CD14-positive monocyte (primary cell): ENCODE data around the gene RARB. TPM values are rescaled to one million over a fixed set of nuclear protein-coding genes. Genes with fewer than 3 reads are reported as not detected.

Experiments
- DNase-seq, 3 donors: peaks; one replicate each; pipeline ENCODE4 v3.0.0-alpha.2; 2011 to 2022
- H2AFZ ChIP-seq: 2 replicates; pipeline ENCODE4 v1.6.0; 2012; ENCODE audit warnings: mild to moderate bottlenecking, low read depth, low read length, inconsistent platforms; ENCODE audit not compliant: insufficient read depth, poor library complexity, severe bottlenecking
- H3K27ac ChIP-seq, 2 donors: 1 replicate in 1 of 2; 2 replicates in 1 of 2; pipeline ENCODE4 v1.5.1; 2012 to 2013; ENCODE audit warnings: low read length in 2 of 2, control low read depth in 1 of 2, inconsistent platforms in 1 of 2, low read depth in 1 of 2, mild to moderate bottlenecking in 1 of 2
- H3K27me3 ChIP-seq, 2 donors: one replicate each; pipeline versions ENCODE4 v1.6.0 to v1.6.1; 2011 to 2013; ENCODE audit warnings: low read length in 2 of 2; ENCODE audit not compliant: control insufficient read depth in 2 of 2, insufficient read depth in 2 of 2
- H3K36me3 ChIP-seq, 2 donors: replicated peaks in 1 of 2; 1 replicate in 1 of 2; 2 replicates in 1 of 2; pipeline versions ENCODE4 v1.5.1 to v1.6.1; 2012 to 2013; ENCODE audit warnings: low read length in 2 of 2, control low read depth in 1 of 2, inconsistent platforms in 1 of 2, mild to moderate bottlenecking in 1 of 2; ENCODE audit not compliant: insufficient read depth in 2 of 2, control insufficient read depth in 1 of 2
- H3K4me1 ChIP-seq, 2 donors: 1 replicate in 1 of 2; 2 replicates in 1 of 2; pipeline versions ENCODE4 v1.5.1 to v1.6.1; 2012 to 2013; ENCODE audit warnings: low read length in 2 of 2, control low read depth in 1 of 2, inconsistent platforms in 1 of 2, mild to moderate bottlenecking in 1 of 2, moderate library complexity in 1 of 2; ENCODE audit not compliant: insufficient read depth in 2 of 2, control insufficient read depth in 1 of 2
- H3K4me2 ChIP-seq: replicated peaks from 2 replicates; pipeline ENCODE3; 2012; ENCODE audit warnings: low read length, moderate library complexity, mild to moderate bottlenecking; ENCODE audit not compliant: poor library complexity, severe bottlenecking; ENCODE audit errors: extremely low read depth
- H3K4me3 ChIP-seq, 3 experiments: fragments of 200-600 bp in 1 of 3; sonication (generic) in 1 of 3; replicated peaks in 1 of 3; 1 replicate in 2 of 3; 2 replicates in 1 of 3; pipeline ENCODE4 v1.5.1; 2011 to 2013; ENCODE audit warnings: low read length in 3 of 3, mild to moderate bottlenecking in 3 of 3, control low read depth in 2 of 3, low read depth in 2 of 3, inconsistent platforms in 1 of 3, moderate library complexity in 1 of 3
- H3K79me2 ChIP-seq: 2 replicates; pipeline ENCODE4 v1.6.0; 2012; ENCODE audit warnings: mild to moderate bottlenecking, control low read depth, inconsistent platforms, low read length, moderate library complexity; ENCODE audit not compliant: insufficient read depth
- H3K9ac ChIP-seq: 2 replicates; pipeline ENCODE4 v1.6.0; 2017; ENCODE audit warnings: low read length, mild to moderate bottlenecking; ENCODE audit not compliant: insufficient read depth, poor library complexity, severe bottlenecking
- H3K9me3 ChIP-seq, 2 donors: replicated peaks in 1 of 2; 1 replicate in 1 of 2; 2 replicates in 1 of 2; pipeline versions ENCODE4 v1.5.1 to v1.6.1; 2012 to 2013; ENCODE audit warnings: low read length in 2 of 2, control low read depth in 1 of 2; ENCODE audit not compliant: control insufficient read depth in 1 of 2, insufficient read depth in 1 of 2
- H4K20me1 ChIP-seq: 2 replicates; pipeline ENCODE4 v1.6.0; 2012; ENCODE audit warnings: mild to moderate bottlenecking, low read length, control low read depth, moderate library complexity; ENCODE audit not compliant: insufficient read depth
- H3K27ac Mint-ChIP-seq, 7 donors: one replicate each; pipeline ENCODE4 v1.8.0; 2020; ENCODE audit warnings: mild to moderate bottlenecking in 7 of 7, mixed read lengths in 7 of 7, moderate library complexity in 6 of 7, inconsistent platforms in 2 of 7
- H3K27me3 Mint-ChIP-seq, 3 donors: one replicate each; pipeline ENCODE4 v1.8.0; 2021 to 2022; ENCODE audit warnings: low read depth in 3 of 3, mild to moderate bottlenecking in 3 of 3, mixed read lengths in 3 of 3, moderate library complexity in 3 of 3, inconsistent platforms in 1 of 3
- H3K36me3 Mint-ChIP-seq, 2 donors: one replicate each; pipeline ENCODE4 v1.8.0; 2020; ENCODE audit warnings: mixed read lengths in 2 of 2, inconsistent platforms in 1 of 2, mild to moderate bottlenecking in 1 of 2
- H3K4me1 Mint-ChIP-seq: one replicate; pipeline ENCODE4 v1.8.0; 2020; ENCODE audit warnings: mild to moderate bottlenecking, mixed read lengths
- H3K4me3 Mint-ChIP-seq, 2 donors: one replicate each; pipeline ENCODE4 v1.8.0; 2020; ENCODE audit warnings: mild to moderate bottlenecking in 2 of 2, mixed read lengths in 2 of 2, moderate library complexity in 1 of 2
- H3K9me3 Mint-ChIP-seq, 7 donors: one replicate each; pipeline ENCODE4 v1.8.0; 2020 to 2022; ENCODE audit warnings: mixed read lengths in 7 of 7, mild to moderate bottlenecking in 6 of 7, moderate library complexity in 6 of 7, inconsistent platforms in 2 of 7
- WGBS: methylation state at CpG from one replicate; pipeline ENCODE4 v1.1.5; 2013; ENCODE audit warnings: missing lambda C conversion rate; ENCODE audit not compliant: insufficient coverage; 5-methylcytosine and 5-hydroxymethylcytosine counted together
- intact Hi-C, 2 donors: fragments of 100-400 bp; cut with micrococcal nuclease; formaldehyde crosslinking; loops; one replicate each; pipeline versions ENCODE4 v1.15.0 to v1.15.1; 2023
- polyA plus RNA-seq, 3 donors: library from polyadenylated mRNA; depleted of rRNA in 1 of 3; unstranded in 2 of 3; stranded (reverse) in 1 of 3; fragments of 300-500 nt in 2 of 3; fragments of >200 nt in 1 of 3; fragmentation: Illumina TruSeq in 2 of 3; gene quantifications; 1 replicate in 2 of 3; 2 replicates in 1 of 3; pipeline ENCODE4 v1.2.3, GENCODE V29; 2012 to 2021
- TF ChIP-seq, protein P1 (sequence below): fragments of 200-600 bp; IDR thresholded peaks from one replicate; pipeline ENCODE4 v1.8.0; 2022; ENCODE audit warnings: antibody characterized with exemption, mild to moderate bottlenecking

The RARB gene
- polyA plus RNA-seq, 3 donors: not detected

GRCh38 chr3:25548836-25549235 lies 120.8 kb downstream of the RARB start:
- H2AFZ ChIP-seq: no peak overlapping the region
- peaks cover 4% of the 10 kb centered on the region for H3K4me1 Mint-ChIP-seq
- DNase-seq: no peak
- no peak overlapping the region for H3K27ac ChIP-seq
- H3K4me1 ChIP-seq: peaks cover 3 to 5% of the 10 kb centered on the region in 2 donors
- H3K79me2 ChIP-seq: no peaks in the 10 kb centered on the region
- peaks cover 3 to 6% (median 4%) of the 10 kb centered on the region in 3 donors for H3K27me3 Mint-ChIP-seq
- H3K9me3 Mint-ChIP-seq: peaks cover 0 to 13% (median 3%) of the 10 kb centered on the region in 7 donors
- H3K4me2 ChIP-seq: no peak overlapping the region
- no peaks in the 10 kb centered on the region for H4K20me1 ChIP-seq
- no peak overlapping the region for H3K4me3 Mint-ChIP-seq
- no peaks in the 10 kb centered on the region for H3K36me3 ChIP-seq
- 53% methylated on average over 2 of the region's 2 CpGs for WGBS
- H3K4me3 ChIP-seq: no peak overlapping the region
- TF ChIP-seq, protein P1, sequence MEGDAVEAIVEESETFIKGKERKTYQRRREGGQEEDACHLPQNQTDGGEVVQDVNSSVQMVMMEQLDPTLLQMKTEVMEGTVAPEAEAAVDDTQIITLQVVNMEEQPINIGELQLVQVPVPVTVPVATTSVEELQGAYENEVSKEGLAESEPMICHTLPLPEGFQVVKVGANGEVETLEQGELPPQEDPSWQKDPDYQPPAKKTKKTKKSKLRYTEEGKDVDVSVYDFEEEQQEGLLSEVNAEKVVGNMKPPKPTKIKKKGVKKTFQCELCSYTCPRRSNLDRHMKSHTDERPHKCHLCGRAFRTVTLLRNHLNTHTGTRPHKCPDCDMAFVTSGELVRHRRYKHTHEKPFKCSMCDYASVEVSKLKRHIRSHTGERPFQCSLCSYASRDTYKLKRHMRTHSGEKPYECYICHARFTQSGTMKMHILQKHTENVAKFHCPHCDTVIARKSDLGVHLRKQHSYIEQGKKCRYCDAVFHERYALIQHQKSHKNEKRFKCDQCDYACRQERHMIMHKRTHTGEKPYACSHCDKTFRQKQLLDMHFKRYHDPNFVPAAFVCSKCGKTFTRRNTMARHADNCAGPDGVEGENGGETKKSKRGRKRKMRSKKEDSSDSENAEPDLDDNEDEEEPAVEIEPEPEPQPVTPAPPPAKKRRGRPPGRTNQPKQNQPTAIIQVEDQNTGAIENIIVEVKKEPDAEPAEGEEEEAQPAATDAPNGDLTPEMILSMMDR: no peak
- no peak overlapping the region for H3K9ac ChIP-seq
- no peaks in the 10 kb centered on the region for H3K27me3 ChIP-seq
- intact Hi-C loops: no loop called here
- no peak overlapping the region for H3K27ac Mint-ChIP-seq
- H3K9me3 ChIP-seq: no peaks in the 10 kb centered on the region
- no peaks in the 10 kb centered on the region for H3K36me3 Mint-ChIP-seq

DNA sequence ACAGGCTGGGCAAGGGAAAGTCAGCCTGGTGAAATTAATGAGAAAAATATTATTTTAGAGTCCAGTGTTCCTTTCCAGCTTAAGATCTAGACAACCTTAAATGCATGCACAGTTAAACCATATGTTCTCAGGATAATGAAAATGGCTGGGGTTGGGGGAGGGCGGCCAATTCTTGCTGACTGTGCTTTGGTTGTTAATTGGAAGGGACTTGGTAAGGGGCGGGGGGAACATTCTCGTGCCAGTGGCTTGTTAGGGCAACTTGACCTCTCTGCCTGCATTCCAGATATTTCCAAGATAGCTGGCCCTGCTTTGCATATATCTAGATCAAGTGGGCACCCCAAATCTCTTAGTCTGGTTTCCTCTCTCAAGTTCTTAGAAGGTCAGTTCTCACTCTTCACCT lies 124.2 kb downstream of the RARB start:
- intact Hi-C loops: no loop called here
- H3K4me1 Mint-ChIP-seq: peaks cover 4% of the 10 kb centered on the region

More for the DNA sequence above, 124.2 kb downstream of the RARB start:
- peaks cover 3 to 5% of the 10 kb centered on the region in 2 donors for H3K4me1 ChIP-seq
- H3K4me3 Mint-ChIP-seq: no peak overlapping the region
- 80% methylated on average over 1 of the region's 3 CpGs for WGBS
- H4K20me1 ChIP-seq: no peaks in the 10 kb centered on the region
- H3K27ac Mint-ChIP-seq: no peak overlapping the region
- H3K79me2 ChIP-seq: no peaks in the 10 kb centered on the region
- peaks cover 0 to 13% (median 0%) of the 10 kb centered on the region in 7 donors for H3K9me3 Mint-ChIP-seq
- no peak overlapping the region for H3K4me3 ChIP-seq
- TF ChIP-seq, protein P1: no peak
- H3K27ac ChIP-seq: no peak overlapping the region
- H2AFZ ChIP-seq: no peak overlapping the region
- no peaks in the 10 kb centered on the region for H3K36me3 ChIP-seq
- H3K36me3 Mint-ChIP-seq: no peaks in the 10 kb centered on the region
- DNase-seq: no peak
- no peaks in the 10 kb centered on the region for H3K27me3 ChIP-seq
- H3K9ac ChIP-seq: no peak overlapping the region
- H3K9me3 ChIP-seq: no peaks in the 10 kb centered on the region
- no peak overlapping the region for H3K4me2 ChIP-seq
- peaks cover 0 to 6% (median 0%) of the 10 kb centered on the region in 3 donors for H3K27me3 Mint-ChIP-seq
